ENCODE results near the gene DTNA.

GRCh38 chr18:34780856-34781255 is 70.8 kb downstream of the DTNA start:
- no peak for TF ChIP-seq CTCF (IDR thresholded peaks at IDR 0.05)
- TF ChIP-seq POLR2A (IDR thresholded peaks at IDR 0.05) = no peak

All from adrenal gland (tissue), 5 donors.